Activated CD8-positive, alpha-beta memory T cell treated with anti-CD3 and anti-CD28 coated beads, Interleukin-2, amount 50 U/mL, for 1 hour (primary cell): ENCODE results near the gene RAD21L1.
"Not testable (repeated sequence)": the region's sequence is repeated elsewhere in the genome, so short reads cannot be mapped to it uniquely, and the experiment has no call there.

Experiments used
- DNase-seq: peaks from one replicate; pipeline ENCODE4 v3.0.0-alpha.2; 2020; ENCODE audit errors: extremely low read depth

Gene RAD21L1

DNA sequence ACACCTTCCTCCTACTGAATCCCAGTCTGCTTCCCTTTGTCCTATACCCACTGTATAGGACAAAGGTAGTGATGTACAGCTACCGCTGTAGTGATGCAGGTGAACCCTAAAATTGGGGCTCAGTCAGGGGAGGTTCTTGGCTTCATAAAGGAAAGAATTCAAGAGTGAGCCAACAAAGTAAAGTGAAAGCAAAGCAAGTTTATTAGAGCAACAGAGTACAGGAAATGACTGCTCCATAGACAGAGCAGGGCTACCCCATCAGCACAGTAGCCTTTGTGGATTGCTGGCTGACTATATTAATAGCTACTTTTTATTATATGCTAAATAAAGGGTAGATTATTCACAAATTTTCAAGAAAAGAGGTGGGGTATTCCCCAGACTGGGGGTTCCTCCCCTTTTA lies 25.9 kb upstream of the RAD21L1 start:
- no peak for DNase-seq

GRCh38 chr20:1202762-1203504 lies 22.9 kb upstream of the RAD21L1 start, which contains the start of gene C20orf202:
C20orf202 (plus strand) TSS chr20:1203454; CDS start chr20:1203586, 132 bp downstream.
- no peak for DNase-seq

- no peak for DNase-seq
Measured at GRCh38 chr20:1203630-1204029, 22.2 kb upstream of the RAD21L1 start.

GRCh38 chr20:1204113-1204512 lies 21.7 kb upstream of the RAD21L1 start:
- no peak for DNase-seq

DNA sequence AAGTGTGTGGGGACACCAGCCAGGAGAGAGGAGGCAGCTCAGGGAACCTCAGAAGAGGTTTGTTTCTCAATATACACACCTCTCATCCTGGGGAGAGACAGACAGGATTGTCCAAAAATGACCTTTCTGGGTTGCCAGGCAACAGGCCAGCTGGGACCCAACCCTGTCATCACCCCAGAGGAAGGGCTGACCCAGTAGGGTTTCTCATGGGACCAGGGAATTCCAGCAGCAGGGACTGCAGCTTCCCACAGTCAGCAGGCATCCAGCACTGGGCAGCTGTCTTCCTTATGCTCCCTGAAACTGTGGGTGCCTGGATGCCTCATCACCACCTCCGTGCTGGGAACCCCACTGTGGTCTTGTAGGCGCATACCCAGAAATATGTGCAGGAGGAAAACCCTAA lies 21.3 kb upstream of the RAD21L1 start:
- no peak for DNase-seq

GRCh38 chr20:1205802-1206201 lies 20.0 kb upstream of the RAD21L1 start:
- no peak for DNase-seq

DNA sequence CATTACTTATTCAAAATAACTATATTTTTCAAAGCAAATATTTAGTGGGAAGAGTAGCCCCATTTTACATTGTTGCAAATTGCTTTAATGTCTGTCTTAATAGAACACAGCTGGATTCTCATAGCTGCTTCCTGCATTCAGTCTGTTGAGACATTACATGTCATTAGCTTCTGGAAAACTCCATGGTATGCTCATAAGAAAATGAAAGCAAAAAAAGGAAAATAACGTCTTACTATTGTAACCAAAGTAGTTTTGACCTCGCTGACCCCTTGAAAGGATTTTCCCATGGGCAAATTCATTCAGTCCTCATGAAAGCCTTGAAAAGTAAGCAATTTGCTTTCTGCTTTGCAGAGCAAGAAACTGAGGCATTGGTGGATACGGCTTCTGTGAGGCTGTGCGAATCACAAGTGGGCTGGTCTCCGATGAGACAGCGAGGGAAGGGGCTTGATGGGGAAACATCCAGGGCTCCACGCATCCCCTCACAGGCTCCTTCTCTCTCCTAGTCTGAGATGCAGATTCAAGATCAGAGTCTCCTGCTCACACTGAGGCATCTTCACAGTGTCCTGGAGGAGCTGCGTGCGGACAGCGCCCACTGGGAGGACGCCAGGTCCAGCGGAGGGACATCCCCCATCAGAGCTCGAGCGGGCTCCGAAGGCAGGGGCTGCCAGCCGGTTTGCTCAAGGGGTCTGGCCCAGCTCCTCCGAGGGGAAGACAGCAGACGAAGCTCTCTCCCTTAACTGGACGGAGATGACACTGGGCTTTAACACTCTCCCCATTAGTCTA lies 19.3 kb upstream of the RAD21L1 start:
- DNase-seq = no peak

DNA sequence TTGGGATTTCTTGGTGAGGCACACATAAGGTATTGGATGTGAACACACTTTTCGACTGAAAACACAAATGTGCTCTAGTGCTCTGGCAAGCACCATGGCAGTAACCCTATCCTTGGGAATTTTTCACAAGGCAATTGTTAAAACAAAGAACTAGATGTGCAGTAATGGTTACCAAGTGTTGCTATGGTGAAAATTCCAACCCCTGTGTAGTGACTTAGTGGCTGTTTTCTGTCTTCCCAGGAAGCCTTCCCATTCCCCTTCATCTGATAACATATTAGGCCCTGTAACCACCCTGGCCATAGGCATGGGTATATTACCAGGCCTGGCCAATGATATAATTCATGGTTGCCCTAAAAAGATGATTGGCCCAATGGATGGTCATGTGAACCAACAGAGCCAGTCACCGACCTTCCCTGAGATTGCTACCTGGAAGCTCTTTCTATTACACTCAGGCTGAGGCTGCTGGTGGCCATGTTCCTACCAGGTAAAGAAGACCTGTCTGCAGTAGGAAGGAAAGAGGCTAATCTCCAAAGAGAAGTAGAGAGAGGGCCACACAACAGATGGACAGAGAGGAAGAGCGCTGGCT lies 18.5 kb upstream of the RAD21L1 start:
- no peak for DNase-seq

GRCh38 chr20:1209447-1210387 lies 16.1 kb upstream of the RAD21L1 start:
- no peak for DNase-seq

DNA sequence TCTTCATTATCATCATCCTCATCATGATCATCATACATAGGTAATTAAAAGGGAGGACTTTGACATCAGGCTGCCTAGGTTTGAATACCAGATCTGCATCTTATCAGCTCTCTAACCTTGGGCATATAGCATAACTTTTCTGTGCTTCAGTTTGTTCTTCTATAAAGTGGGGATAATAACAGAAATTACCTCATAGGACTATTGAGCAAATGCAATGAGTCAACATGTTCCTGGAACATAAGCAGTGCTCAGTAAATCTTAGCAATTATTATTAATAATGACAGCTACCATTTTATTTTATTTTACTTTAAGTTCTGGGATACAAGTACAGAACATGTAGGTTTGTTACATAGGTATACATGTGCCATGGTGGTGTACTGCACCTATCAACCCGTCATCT lies 15.3 kb upstream of the RAD21L1 start:
- no peak for DNase-seq

- no peak for DNase-seq
Measured at GRCh38 chr20:1212023-1212422, 13.8 kb upstream of the RAD21L1 start.

DNA sequence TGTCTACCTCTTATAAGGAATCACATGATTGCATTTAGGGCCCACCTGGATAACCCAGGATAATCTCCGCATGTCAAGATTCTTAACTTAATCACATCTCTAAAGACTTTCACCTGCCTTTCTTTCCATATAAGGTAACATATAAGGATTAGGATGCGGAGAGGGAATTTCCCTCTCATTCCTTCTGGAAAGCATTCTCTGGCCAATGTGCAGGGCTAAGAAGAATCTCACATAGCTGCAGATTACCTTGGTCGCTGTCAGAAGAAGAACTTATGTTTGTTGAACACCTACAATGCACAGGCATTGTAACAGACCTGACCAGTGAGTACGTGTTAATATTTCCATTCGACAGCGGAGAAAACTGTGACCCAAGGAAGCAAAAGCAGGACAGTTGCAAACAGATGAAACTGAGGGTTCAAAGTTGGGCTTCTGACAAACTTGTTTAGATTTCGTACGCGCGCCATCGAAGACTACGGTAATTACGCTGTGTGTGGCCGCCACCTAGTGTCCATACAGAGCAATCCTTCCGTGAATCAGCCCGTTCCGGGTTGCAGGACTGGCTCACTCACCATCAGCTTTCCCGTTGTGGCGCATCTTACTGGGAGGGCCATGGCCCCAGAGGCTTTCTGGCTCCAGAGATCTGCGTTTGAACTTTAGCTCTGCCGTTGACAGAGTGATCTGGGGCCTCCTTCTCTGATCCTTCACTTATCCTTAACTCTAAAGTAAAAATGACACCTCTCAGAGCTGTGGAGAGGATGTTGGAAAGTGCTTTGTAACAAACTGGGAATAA lies 13.0 kb upstream of the RAD21L1 start:
- DNase-seq = peak; percentile 40

- DNase-seq = no peak
Measured at GRCh38 chr20:1214838-1215261, 11.0 kb upstream of the RAD21L1 start.

GRCh38 chr20:1215386-1216170 lies 10.3 kb upstream of the RAD21L1 start:
- no peak for DNase-seq

- DNase-seq = not testable (repeated sequence)
Measured at GRCh38 chr20:1216527-1217427, 9.1 kb upstream of the RAD21L1 start.

DNA sequence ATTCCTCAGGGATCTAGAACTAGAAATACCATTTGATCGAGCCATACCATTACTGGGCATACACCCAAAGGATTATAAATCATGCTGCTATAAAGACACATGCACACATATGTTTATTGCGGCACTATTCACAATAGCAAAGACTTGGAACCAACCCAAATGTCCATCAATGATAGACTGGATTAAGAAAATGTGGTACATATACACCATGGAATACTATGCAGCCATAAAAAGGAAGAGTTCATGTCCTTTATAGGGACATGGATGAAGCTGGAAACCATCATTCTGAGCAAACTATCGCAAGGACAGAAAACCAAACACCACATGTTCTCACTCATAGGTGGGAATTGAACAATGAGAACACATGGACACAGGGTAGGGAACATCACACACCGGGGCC lies 3.1 kb upstream of the RAD21L1 start:
- DNase-seq = not testable (repeated sequence)

DNA sequence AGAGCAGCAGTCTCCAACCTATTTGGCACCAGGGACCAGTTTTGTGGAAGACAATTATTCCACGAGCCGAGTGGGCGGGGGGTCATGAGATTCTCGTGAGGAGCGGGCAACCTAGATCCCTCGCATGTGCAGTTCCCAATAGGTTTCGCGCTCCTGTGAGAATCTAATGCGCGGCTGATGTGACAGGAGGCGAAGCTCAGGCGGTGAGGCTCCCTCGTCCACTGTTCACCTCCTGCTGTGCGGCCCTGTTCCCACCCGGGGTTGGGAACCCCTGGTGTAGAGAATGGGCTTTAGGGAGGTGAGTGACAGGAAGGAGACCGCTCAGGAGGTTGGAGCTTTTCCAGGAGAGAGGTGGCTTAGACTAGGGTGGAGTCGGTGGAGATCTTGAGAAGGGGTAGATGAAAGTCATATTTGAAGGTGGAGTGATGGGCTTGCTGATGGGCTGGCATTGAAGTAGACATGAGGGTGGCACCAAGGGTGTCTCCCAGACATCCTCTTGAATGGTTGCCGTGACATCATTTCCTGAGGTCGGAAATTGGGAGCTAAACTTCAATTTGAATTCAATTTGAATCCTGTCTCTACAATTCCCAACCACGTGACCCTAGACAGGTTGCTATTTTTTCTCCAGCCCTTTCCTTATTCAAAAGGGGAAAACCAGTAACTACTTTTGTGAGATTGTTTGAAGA lies 1.5 kb upstream of the RAD21L1 start:
- DNase-seq = no peak

- no peak for DNase-seq
Measured at GRCh38 chr20:1225263-1225782, 521 bp upstream of the RAD21L1 start.
